GM19238 (cell line): ENCODE measurements around the gene ANKH.

Source experiments
- DNase-seq: peaks from one replicate; pipeline ENCODE4 v3.0.0; 2011; ENCODE audit warnings: low spot score; ENCODE audit not compliant: insufficient read length

The ANKH gene

GRCh38 chr5:14716755-14717752 lies 154.5 kb downstream of the ANKH start:
- no peak for DNase-seq

GRCh38 chr5:14715481-14715880 lies 156.1 kb downstream of the ANKH start:
- no peak for DNase-seq

- DNase-seq: no peak
Observed at GRCh38 chr5:14714706-14715105, 156.9 kb downstream of the ANKH start.

- no peak for DNase-seq
Observed at GRCh38 chr5:14713476-14714390, 157.8 kb downstream of the ANKH start.

- no peak for DNase-seq
Observed at GRCh38 chr5:14712666-14713065, 158.9 kb downstream of the ANKH start.

- no peak for DNase-seq
Observed at GRCh38 chr5:14712131-14712530, 159.4 kb downstream of the ANKH start.

- no peak for DNase-seq
Observed at GRCh38 chr5:14710313-14710994, 161.1 kb downstream of the ANKH start.

- DNase-seq: no peak
Observed at GRCh38 chr5:14708551-14708950, 163.0 kb downstream of the ANKH start.

- no peak for DNase-seq
Observed at GRCh38 chr5:14707811-14708390, 163.7 kb downstream of the ANKH start.

GRCh38 chr5:14706615-14707021 lies 165.0 kb downstream of the ANKH start:
- DNase-seq: no peak

GRCh38 chr5:14705556-14705955 lies 166.0 kb downstream of the ANKH start:
- no peak for DNase-seq

- DNase-seq: no peak
Observed at GRCh38 chr5:14702238-14702839, 169.2 kb downstream of the ANKH start.

GRCh38 chr5:14701556-14701955 lies 170.0 kb downstream of the ANKH start:
- no peak for DNase-seq

- DNase-seq: no peak
Observed at GRCh38 chr5:14700478-14701436, 170.8 kb downstream of the ANKH start.

GRCh38 chr5:14699807-14700400 lies 171.7 kb downstream of the ANKH start:
- no peak for DNase-seq

- DNase-seq: no peak
Observed at GRCh38 chr5:14699159-14699558, 172.4 kb downstream of the ANKH start.

GRCh38 chr5:14698495-14698894 lies 173.1 kb downstream of the ANKH start:
- no peak for DNase-seq

GRCh38 chr5:14696851-14697250 lies 174.7 kb downstream of the ANKH start:
- no peak for DNase-seq

GRCh38 chr5:14696057-14696456 lies 175.5 kb downstream of the ANKH start:
- no peak for DNase-seq
